ENCODE results near the gene CTIF.

The CTIF gene

DNA sequence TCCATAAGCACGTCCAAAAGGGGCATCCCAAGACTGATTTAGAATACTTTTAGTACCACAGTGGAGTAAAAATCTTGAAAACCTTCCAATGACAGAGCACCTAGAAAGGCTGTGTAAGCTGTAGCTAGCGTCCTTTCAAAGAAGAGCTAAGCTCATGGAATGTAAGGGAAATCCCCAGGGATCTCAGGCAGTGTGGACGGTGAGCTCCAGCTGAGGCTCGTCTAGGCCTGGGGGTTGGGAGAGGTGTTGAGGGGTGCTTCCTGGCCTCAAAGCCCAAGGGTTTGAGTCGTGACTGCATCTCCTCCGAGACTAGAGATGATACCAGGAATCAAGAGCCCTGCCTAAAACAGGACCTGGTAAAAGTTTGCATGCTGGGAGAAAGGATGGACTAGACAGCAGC, 7.6 kb downstream of the CTIF start:
- no peak for TF ChIP-seq EZH2phosphoT487 (IDR thresholded peaks at IDR 0.05; ENCODE audit: low read length)
- no peak for TF ChIP-seq EZH2 (optimal IDR thresholded peaks at IDR 0.05; ENCODE audit: low read depth, low read length)
- TF ChIP-seq, protein P1, sequence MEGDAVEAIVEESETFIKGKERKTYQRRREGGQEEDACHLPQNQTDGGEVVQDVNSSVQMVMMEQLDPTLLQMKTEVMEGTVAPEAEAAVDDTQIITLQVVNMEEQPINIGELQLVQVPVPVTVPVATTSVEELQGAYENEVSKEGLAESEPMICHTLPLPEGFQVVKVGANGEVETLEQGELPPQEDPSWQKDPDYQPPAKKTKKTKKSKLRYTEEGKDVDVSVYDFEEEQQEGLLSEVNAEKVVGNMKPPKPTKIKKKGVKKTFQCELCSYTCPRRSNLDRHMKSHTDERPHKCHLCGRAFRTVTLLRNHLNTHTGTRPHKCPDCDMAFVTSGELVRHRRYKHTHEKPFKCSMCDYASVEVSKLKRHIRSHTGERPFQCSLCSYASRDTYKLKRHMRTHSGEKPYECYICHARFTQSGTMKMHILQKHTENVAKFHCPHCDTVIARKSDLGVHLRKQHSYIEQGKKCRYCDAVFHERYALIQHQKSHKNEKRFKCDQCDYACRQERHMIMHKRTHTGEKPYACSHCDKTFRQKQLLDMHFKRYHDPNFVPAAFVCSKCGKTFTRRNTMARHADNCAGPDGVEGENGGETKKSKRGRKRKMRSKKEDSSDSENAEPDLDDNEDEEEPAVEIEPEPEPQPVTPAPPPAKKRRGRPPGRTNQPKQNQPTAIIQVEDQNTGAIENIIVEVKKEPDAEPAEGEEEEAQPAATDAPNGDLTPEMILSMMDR (IDR thresholded peaks at IDR 0.05; ENCODE audit: low read length) = no peak
- H4K20me1 ChIP-seq (ENCODE audit: insufficient read depth, low read length) = no peaks in the 10 kb centered on the region
- no peak overlapping the region for H2AFZ ChIP-seq (ENCODE audit: low read length)
- H3K79me2 ChIP-seq (ENCODE audit: low read length) = no peaks in the 10 kb centered on the region
- H3K4me2 ChIP-seq (ENCODE audit: low read depth, low read length) = no peak overlapping the region
- H3F3A ChIP-seq (ENCODE audit: insufficient read depth, low read length) = no peaks in the 10 kb centered on the region; the same call in 1 of the 2 replicates
- H3K4me3 ChIP-seq (ENCODE audit: low read length) = no peak overlapping the region
- no peak overlapping the region for H3K9ac ChIP-seq (ENCODE audit: low read length)
- no peaks in the 10 kb centered on the region for H3K9me3 ChIP-seq (replicated peaks; ENCODE audit: insufficient read depth, low read length)
- H3K27me3 ChIP-seq (replicated peaks; ENCODE audit: insufficient read depth, low read length) = no peaks in the 10 kb centered on the region
- H3K36me3 ChIP-seq (replicated peaks; ENCODE audit: insufficient read depth, low read length) = no peaks in the 10 kb centered on the region
- DNase-seq = no peak
- no peak overlapping the region for H3K27ac ChIP-seq (ENCODE audit: low read length)
- 0 out of 2 replicates have a peak, but pooled peaks cover 3% of the 10 kb centered on the region for H3K4me1 ChIP-seq (ENCODE audit: low read length)
- no peaks in the 10 kb centered on the region for H3K9me2 ChIP-seq (replicated peaks; ENCODE audit: insufficient read depth, low read length)

DNA sequence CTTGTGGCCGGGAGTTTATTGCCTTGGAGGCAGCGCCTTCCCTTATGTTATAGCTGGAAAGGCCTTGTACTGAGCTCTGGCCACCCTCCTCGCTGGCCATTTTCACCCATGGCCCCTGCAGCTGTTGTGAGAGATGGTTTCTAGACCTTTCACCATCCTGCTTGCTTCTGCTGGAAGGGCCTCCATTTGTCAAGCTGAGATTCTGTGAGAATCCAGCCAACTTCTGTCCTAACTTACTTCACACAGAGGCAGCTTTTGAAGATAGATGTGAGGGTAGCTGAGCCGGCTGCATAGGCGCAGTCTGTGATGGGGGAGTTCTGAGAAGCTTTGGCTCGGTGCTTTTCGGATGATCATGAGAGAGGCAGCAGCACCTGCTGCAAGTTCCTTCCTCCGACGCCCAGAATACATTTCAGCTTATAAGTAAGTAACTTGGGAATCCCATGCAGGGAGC, 8.7 kb downstream of the CTIF start:
- no peaks in the 10 kb centered on the region for H3F3A ChIP-seq (ENCODE audit: insufficient read depth, low read length)
- H3K4me3 ChIP-seq (ENCODE audit: low read length) = no peak overlapping the region
- H3K4me2 ChIP-seq (ENCODE audit: low read depth, low read length) = no peak overlapping the region
- H2AFZ ChIP-seq (ENCODE audit: low read length) = no peak overlapping the region
- TF ChIP-seq, protein P1 (IDR thresholded peaks at IDR 0.05; ENCODE audit: low read length) = no peak
- TF ChIP-seq EZH2 (optimal IDR thresholded peaks at IDR 0.05; ENCODE audit: low read depth, low read length) = no peak
- TF ChIP-seq EZH2phosphoT487 (IDR thresholded peaks at IDR 0.05; ENCODE audit: low read length) = no peak
- no peak overlapping the region for H3K27ac ChIP-seq (ENCODE audit: low read length)
- H3K27me3 ChIP-seq (replicated peaks; ENCODE audit: insufficient read depth, low read length) = no peaks in the 10 kb centered on the region
- H3K79me2 ChIP-seq (ENCODE audit: low read length) = no peaks in the 10 kb centered on the region
- no peaks in the 10 kb centered on the region for H3K36me3 ChIP-seq (replicated peaks; ENCODE audit: insufficient read depth, low read length)
- H3K9me3 ChIP-seq (replicated peaks; ENCODE audit: insufficient read depth, low read length) = no peaks in the 10 kb centered on the region
- H3K9me2 ChIP-seq (replicated peaks; ENCODE audit: insufficient read depth, low read length) = no peaks in the 10 kb centered on the region
- DNase-seq = no peak
- no peaks in the 10 kb centered on the region for H3K4me1 ChIP-seq (ENCODE audit: low read length)
- H4K20me1 ChIP-seq (ENCODE audit: insufficient read depth, low read length) = no peaks in the 10 kb centered on the region
- H3K9ac ChIP-seq (ENCODE audit: low read length) = no peak overlapping the region

DNA sequence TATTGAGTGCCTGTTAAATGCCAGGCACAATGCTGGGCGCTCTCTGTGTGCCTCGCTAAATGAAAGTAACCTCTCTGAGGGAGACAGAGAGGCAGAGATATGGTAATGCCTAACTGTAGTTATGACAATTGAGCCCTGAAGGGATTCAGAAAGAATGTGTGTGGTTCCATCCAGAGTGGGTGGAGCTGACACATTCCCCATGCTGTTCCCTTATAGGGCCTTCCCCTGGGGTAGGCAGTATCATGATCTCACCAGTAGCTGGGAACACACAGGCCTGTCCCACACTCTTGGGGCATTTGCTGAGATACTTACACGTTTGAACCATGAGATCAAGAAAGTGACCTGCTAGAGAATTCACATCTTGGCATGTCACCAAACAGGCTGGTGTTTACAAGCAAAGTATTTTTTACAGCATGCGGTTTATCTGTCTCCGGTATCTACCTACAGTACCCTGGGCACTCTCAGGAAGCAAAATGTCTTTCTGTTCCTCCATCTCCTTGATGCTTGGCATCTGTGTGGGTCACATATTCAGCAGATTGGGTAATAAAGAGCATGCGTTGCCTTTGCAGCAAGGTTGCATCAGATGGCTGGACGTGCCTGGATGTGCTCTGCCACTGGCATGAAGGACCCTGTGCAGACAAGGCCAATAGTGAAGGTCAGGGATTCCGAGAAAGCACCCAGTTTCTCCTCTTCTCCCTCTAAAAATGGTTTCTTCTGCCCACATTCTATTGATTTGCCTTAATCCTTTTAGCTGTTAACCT, 9.4 kb downstream of the CTIF start:
- H3K9me3 ChIP-seq (replicated peaks; ENCODE audit: insufficient read depth, low read length) = no peaks in the 10 kb centered on the region
- H3K4me1 ChIP-seq (ENCODE audit: low read length) = no peaks in the 10 kb centered on the region
- H3K36me3 ChIP-seq (replicated peaks; ENCODE audit: insufficient read depth, low read length) = no peaks in the 10 kb centered on the region
- no peaks in the 10 kb centered on the region for H4K20me1 ChIP-seq (ENCODE audit: insufficient read depth, low read length)
- H3K4me2 ChIP-seq (ENCODE audit: low read depth, low read length) = no peak overlapping the region
- TF ChIP-seq, protein P1 (IDR thresholded peaks at IDR 0.05; ENCODE audit: low read length) = no peak
- TF ChIP-seq EZH2 (optimal IDR thresholded peaks at IDR 0.05; ENCODE audit: low read depth, low read length) (no peak), EZH2phosphoT487 (IDR thresholded peaks at IDR 0.05; ENCODE audit: low read length) (no peak)
- H3K27me3 ChIP-seq (replicated peaks; ENCODE audit: insufficient read depth, low read length) = no peaks in the 10 kb centered on the region
- no peak overlapping the region for H3K27ac ChIP-seq (ENCODE audit: low read length)
- H3K9ac ChIP-seq (ENCODE audit: low read length) = no peak overlapping the region
- H3K4me3 ChIP-seq (ENCODE audit: low read length) = no peak overlapping the region
- H2AFZ ChIP-seq (ENCODE audit: low read length) = no peak overlapping the region
- H3F3A ChIP-seq (ENCODE audit: insufficient read depth, low read length) = no peaks in the 10 kb centered on the region
- DNase-seq = no peak
- no peaks in the 10 kb centered on the region for H3K9me2 ChIP-seq (replicated peaks; ENCODE audit: insufficient read depth, low read length)
- H3K79me2 ChIP-seq (ENCODE audit: low read length) = no peaks in the 10 kb centered on the region

All from MM.1S (cell line).